Measurements from ENCODE around the gene MYOT. TPM values are rescaled to one million over a fixed set of nuclear protein-coding genes. Genes with fewer than 3 reads are reported as not detected.

MYOT gene
- total RNA-seq, 1 donor from 2014 or later = 5.4 TPM

DNA sequence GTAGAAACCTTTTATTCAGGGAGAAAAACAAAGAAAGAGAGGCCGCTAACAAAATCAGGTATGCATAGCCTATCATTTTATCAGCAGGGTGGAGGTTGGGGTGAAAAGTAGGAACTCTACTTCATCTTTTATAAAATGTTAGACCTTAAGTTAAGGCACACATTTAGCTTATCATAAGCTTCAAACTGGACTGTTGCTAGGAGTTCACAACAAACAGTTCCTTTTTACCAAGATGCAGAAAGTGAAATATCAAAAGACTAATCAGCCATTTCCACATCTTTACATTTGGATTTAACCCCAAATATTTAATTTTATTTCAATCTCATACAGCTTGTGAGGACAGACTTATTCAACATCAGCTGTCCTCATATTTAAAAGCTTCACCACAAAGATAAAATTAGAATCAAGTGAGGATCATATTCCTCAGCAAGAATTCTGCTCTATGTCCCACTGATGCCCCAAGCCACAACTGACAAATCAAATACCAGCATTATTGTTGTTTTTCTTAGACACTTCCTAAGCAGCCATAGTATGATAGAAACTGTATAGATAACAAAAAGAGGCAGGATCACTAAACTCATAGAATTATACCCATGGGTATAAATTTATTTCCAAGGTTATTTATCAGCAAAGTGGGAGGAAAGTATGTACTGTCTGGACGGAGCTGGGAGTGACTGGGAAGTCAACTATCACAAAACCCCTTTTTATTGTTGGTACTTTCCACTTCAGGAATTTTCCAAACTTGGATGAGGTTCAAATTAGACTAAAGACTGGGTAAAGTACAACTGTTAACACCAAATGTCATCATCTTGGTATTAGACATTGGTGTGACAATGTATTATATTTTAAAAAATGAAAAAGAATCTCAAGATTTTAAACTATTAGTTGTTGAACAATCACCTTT, 29.9 kb upstream of the MYOT start:
- H3K4me3 ChIP-seq = no peak overlapping the region
- DNase-seq (ENCODE audit: extremely low spot score in 2 of 2) = no peak
- no peaks in the 10 kb centered on the region for H3K9me3 ChIP-seq
- intact Hi-C loops (cut with DNase I) = no loop called here
- TF ChIP-seq, protein P1, sequence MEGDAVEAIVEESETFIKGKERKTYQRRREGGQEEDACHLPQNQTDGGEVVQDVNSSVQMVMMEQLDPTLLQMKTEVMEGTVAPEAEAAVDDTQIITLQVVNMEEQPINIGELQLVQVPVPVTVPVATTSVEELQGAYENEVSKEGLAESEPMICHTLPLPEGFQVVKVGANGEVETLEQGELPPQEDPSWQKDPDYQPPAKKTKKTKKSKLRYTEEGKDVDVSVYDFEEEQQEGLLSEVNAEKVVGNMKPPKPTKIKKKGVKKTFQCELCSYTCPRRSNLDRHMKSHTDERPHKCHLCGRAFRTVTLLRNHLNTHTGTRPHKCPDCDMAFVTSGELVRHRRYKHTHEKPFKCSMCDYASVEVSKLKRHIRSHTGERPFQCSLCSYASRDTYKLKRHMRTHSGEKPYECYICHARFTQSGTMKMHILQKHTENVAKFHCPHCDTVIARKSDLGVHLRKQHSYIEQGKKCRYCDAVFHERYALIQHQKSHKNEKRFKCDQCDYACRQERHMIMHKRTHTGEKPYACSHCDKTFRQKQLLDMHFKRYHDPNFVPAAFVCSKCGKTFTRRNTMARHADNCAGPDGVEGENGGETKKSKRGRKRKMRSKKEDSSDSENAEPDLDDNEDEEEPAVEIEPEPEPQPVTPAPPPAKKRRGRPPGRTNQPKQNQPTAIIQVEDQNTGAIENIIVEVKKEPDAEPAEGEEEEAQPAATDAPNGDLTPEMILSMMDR (IDR thresholded peaks at IDR 0.05) = no peak
- TF ChIP-seq POLR2AphosphoS5 (IDR thresholded peaks at IDR 0.05; ENCODE audit: insufficient read depth in 1 of 2, low read depth in 1 of 2) (no peak), POLR2A (IDR thresholded peaks at IDR 0.05) (no peak)
- peaks cover 14% of the 10 kb centered on the region for H3K4me1 ChIP-seq
- peak overlapping the region; percentile 1 for H3K27ac ChIP-seq
- no peaks in the 10 kb centered on the region for H3K27me3 ChIP-seq
- H3K36me3 ChIP-seq = no peaks in the 10 kb centered on the region

DNA sequence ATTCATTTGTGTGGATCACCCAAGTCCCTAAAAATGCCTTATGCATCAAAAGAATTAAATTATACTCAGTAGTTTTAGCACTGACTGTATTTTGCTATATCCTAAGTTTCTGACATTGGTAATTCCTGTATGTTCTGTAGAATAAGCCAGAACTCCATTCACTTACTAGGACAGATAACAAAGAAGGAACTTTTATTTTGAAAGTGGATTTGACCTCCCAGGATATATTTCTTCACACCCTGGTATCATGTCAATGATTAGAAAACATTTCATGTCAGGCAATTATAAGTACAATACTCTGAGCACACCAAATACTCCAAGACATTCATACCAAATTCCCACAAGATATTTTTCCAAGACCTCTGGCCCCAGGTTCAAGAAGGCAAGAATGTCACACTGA, 28.7 kb upstream of the MYOT start:
- Histone ChIP-seq H3K4me3 (no peak overlapping the region), H3K9me3 (no peaks in the 10 kb centered on the region), H3K27me3 (no peaks in the 10 kb centered on the region), H3K36me3 (no peaks in the 10 kb centered on the region), H3K27ac (no peak overlapping the region), H3K4me1 (peaks cover 9% of the 10 kb centered on the region)
- intact Hi-C loops (cut with DNase I) = no loop called here
- no peak for DNase-seq (ENCODE audit: extremely low spot score in 2 of 2)
- TF ChIP-seq, protein P1 (IDR thresholded peaks at IDR 0.05) = no peak
- TF ChIP-seq POLR2AphosphoS5 (IDR thresholded peaks at IDR 0.05; ENCODE audit: insufficient read depth in 1 of 2, low read depth in 1 of 2) (no peak), POLR2A (IDR thresholded peaks at IDR 0.05) (no peak)

DNA sequence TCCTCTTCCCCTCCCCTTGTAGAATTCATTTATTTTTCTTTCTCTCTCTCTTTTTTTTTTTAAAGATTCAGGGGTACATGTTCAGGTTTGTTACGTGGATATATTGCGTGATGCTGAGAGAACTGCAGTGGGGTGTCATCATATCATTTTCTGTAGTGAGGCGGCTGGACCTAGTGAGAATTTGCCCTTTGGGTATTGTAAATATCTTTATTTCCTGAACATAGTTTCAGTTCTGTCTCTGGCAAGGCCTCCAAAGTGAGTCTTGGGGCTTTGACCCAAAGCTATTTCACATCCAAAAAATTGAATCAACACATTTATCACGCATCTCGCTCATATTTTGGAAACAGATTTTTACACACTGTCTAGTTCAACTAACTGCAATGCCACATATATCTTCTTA, 25.4 kb upstream of the MYOT start:
- Histone ChIP-seq H3K4me1 (no peaks in the 10 kb centered on the region), H3K9me3 (no peaks in the 10 kb centered on the region), H3K27ac (no peak overlapping the region), H3K27me3 (no peaks in the 10 kb centered on the region), H3K4me3 (no peak overlapping the region), H3K36me3 (no peaks in the 10 kb centered on the region)
- intact Hi-C loops (cut with DNase I) = no loop called here
- TF ChIP-seq POLR2AphosphoS5 (IDR thresholded peaks at IDR 0.05; ENCODE audit: insufficient read depth in 1 of 2, low read depth in 1 of 2) (no peak), POLR2A (IDR thresholded peaks at IDR 0.05) (no peak)
- TF ChIP-seq, protein P1 (IDR thresholded peaks at IDR 0.05) = no peak
- DNase-seq (ENCODE audit: extremely low spot score in 2 of 2) = no peak

DNA sequence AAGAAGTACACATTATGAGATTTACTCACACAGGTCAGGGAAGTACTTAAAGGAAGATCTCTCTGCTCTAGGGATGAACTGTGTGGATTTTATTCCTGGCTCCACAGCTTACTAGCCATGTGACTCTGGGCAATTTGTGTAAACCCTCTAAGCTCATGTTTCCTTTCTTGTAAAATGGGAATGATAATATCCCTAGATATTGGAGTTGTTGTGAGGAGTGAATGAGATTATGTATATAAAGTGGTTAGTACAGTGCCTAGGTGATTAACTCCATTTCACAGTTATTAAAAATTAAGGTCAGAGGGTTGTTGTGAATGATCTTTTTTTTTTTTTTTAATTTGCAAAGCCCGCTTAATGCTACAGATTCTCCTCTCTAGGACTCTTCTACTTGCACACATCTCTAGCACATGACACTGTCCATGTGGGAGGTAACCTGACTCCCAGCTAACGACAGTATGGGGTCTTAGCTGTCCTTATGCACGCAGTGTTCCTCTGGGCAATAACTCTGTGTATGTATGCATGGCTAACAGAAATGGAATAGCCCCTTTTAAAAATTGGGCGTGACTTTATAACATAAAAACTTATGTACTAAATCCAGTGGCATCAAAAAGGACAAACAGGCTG, 23.9 kb upstream of the MYOT start:
- DNase-seq (ENCODE audit: extremely low spot score in 2 of 2) = no peak
- no peak overlapping the region for H3K27ac ChIP-seq
- no peak overlapping the region for H3K4me3 ChIP-seq
- no peaks in the 10 kb centered on the region for H3K27me3 ChIP-seq
- TF ChIP-seq POLR2A (IDR thresholded peaks at IDR 0.05) = no peak
- TF ChIP-seq, protein P1 (IDR thresholded peaks at IDR 0.05) = no peak
- TF ChIP-seq POLR2AphosphoS5 (IDR thresholded peaks at IDR 0.05; ENCODE audit: insufficient read depth in 1 of 2, low read depth in 1 of 2) = no peak
- no peaks in the 10 kb centered on the region for H3K9me3 ChIP-seq
- H3K4me1 ChIP-seq = no peaks in the 10 kb centered on the region
- intact Hi-C loops (cut with DNase I) = no loop called here
- no peaks in the 10 kb centered on the region for H3K36me3 ChIP-seq

DNA sequence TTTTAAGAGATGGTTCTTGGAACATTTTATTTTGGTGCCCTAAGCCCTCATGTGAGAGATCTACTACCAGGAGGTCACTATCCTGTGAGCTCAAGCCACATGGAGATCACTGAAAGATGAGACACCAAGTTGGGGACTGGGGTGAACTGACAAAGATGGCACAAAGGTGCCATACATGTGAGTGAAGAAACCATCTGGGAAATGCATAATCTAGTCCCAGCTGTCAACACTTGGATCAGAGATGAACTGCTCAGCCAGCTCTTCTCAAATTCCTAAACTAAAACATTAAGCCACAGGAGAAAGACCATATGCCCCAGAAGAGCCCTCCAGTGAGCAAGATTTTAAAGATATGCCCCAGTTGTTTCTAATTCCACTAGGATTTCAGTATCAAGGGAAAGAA, 22.2 kb upstream of the MYOT start:
- intact Hi-C loops (cut with DNase I) = no loop called here

More for the DNA sequence above, 22.2 kb upstream of the MYOT start:
- Histone ChIP-seq H3K4me3 (no peak overlapping the region), H3K36me3 (no peaks in the 10 kb centered on the region), H3K27me3 (no peaks in the 10 kb centered on the region), H3K4me1 (no peaks in the 10 kb centered on the region), H3K27ac (no peak overlapping the region), H3K9me3 (no peaks in the 10 kb centered on the region)
- TF ChIP-seq POLR2A (IDR thresholded peaks at IDR 0.05) = no peak
- no peak for TF ChIP-seq POLR2AphosphoS5 (IDR thresholded peaks at IDR 0.05; ENCODE audit: insufficient read depth in 1 of 2, low read depth in 1 of 2)
- TF ChIP-seq, protein P1 (IDR thresholded peaks at IDR 0.05) = no peak
- no peak for DNase-seq (ENCODE audit: extremely low spot score in 2 of 2)
